IPS-18a (cell line): ENCODE results near the gene HMX3.

Experiments used
- H3K27ac ChIP-seq: one replicate; pipeline ENCODE4 v1.5.1; 2013; ENCODE audit warnings: low read length
- H3K27me3 ChIP-seq: one replicate; pipeline ENCODE4 v1.6.1; 2013; ENCODE audit warnings: mild to moderate bottlenecking, low read length; ENCODE audit not compliant: control insufficient read depth, insufficient read depth
- H3K36me3 ChIP-seq: one replicate; pipeline ENCODE4 v1.6.1; 2013; ENCODE audit warnings: low read depth, low read length; ENCODE audit not compliant: control insufficient read depth
- H3K4me1 ChIP-seq: one replicate; pipeline ENCODE4 v1.6.1; 2013; ENCODE audit warnings: low read depth, low read length; ENCODE audit not compliant: control insufficient read depth
- H3K4me3 ChIP-seq: one replicate; pipeline ENCODE4 v1.5.1; 2013; ENCODE audit warnings: low read length
- H3K9ac ChIP-seq: one replicate; pipeline ENCODE4 v1.6.1; 2013; ENCODE audit warnings: mild to moderate bottlenecking, low read length, moderate library complexity
- H3K9me3 ChIP-seq: one replicate; pipeline ENCODE4 v1.6.1; 2013; ENCODE audit warnings: low read depth, low read length; ENCODE audit not compliant: control insufficient read depth

HMX3 gene

GRCh38 chr10:123150986-123151736 lies 15.4 kb downstream of the HMX3 start:
- Histone ChIP-seq H3K4me3 (peak overlapping the region; percentile 64), H3K27ac (no peak overlapping the region), H3K9me3 (no peaks in the 10 kb centered on the region), H3K4me1 (peaks cover 53% of the 10 kb centered on the region), H3K36me3 (peaks cover 8% of the 10 kb centered on the region), H3K27me3 (peaks cover 76% of the 10 kb centered on the region), H3K9ac (peak overlapping the region; percentile 76)

- Histone ChIP-seq H3K36me3 (peaks cover 14% of the 10 kb centered on the region), H3K27me3 (peaks cover 70% of the 10 kb centered on the region), H3K4me3 (peak overlapping the region; percentile 64), H3K27ac (no peak overlapping the region), H3K9ac (peak overlapping the region; percentile 76), H3K4me1 (peaks cover 49% of the 10 kb centered on the region), H3K9me3 (no peaks in the 10 kb centered on the region)
Measured at GRCh38 chr10:123151737-123152135, 16.0 kb downstream of the HMX3 start.

- Histone ChIP-seq H3K9ac (no peak overlapping the region), H3K4me3 (no peak overlapping the region), H3K9me3 (no peaks in the 10 kb centered on the region), H3K27ac (no peak overlapping the region), H3K36me3 (peaks cover 32% of the 10 kb centered on the region), H3K27me3 (peaks cover 52% of the 10 kb centered on the region), H3K4me1 (peaks cover 46% of the 10 kb centered on the region)
Measured at GRCh38 chr10:123153486-123154091, 17.8 kb downstream of the HMX3 start.

GRCh38 chr10:123154092-123154710 lies 18.4 kb downstream of the HMX3 start, which contains the start of gene BUB3:
Gene BUB3, plus strand, starts transcription at chr10:123154402. Its CDS starts 516 bp downstream, at chr10:123154918.
- Histone ChIP-seq H3K36me3 (peaks cover 38% of the 10 kb centered on the region), H3K27me3 (peaks cover 46% of the 10 kb centered on the region), H3K9ac (peak within 1 kb of the TSS; percentile 95), H3K4me3 (peak within 1 kb of the TSS; percentile 92), H3K9me3 (no peaks in the 10 kb centered on the region), H3K27ac (peak within 1 kb of the TSS; percentile 72), H3K4me1 (peaks cover 40% of the 10 kb centered on the region)

- Histone ChIP-seq H3K9me3 (no peaks in the 10 kb centered on the region), H3K9ac (peak overlapping the region; percentile 95), H3K4me3 (peak overlapping the region; percentile 92), H3K27me3 (peaks cover 39% of the 10 kb centered on the region), H3K36me3 (peaks cover 45% of the 10 kb centered on the region), H3K4me1 (peaks cover 40% of the 10 kb centered on the region), H3K27ac (no peak overlapping the region)
Measured at GRCh38 chr10:123154711-123155505, 19.1 kb downstream of the HMX3 start.

- Histone ChIP-seq H3K9me3 (no peaks in the 10 kb centered on the region), H3K4me3 (peak overlapping the region; percentile 92), H3K27me3 (peaks cover 27% of the 10 kb centered on the region), H3K27ac (no peak overlapping the region), H3K4me1 (peaks cover 35% of the 10 kb centered on the region), H3K36me3 (peaks cover 57% of the 10 kb centered on the region), H3K9ac (no peak overlapping the region)
Measured at GRCh38 chr10:123156078-123156477, 20.3 kb downstream of the HMX3 start.

- Histone ChIP-seq H3K27me3 (peaks cover 15% of the 10 kb centered on the region), H3K4me3 (no peak overlapping the region), H3K9ac (no peak overlapping the region), H3K4me1 (peaks cover 27% of the 10 kb centered on the region), H3K9me3 (no peaks in the 10 kb centered on the region), H3K36me3 (peaks cover 68% of the 10 kb centered on the region), H3K27ac (no peak overlapping the region)
Measured at GRCh38 chr10:123157210-123157609, 21.4 kb downstream of the HMX3 start.

- Histone ChIP-seq H3K27me3 (peaks cover under 1% of the 10 kb centered on the region), H3K36me3 (peaks cover 83% of the 10 kb centered on the region), H3K27ac (no peak overlapping the region), H3K4me3 (no peak overlapping the region), H3K9me3 (no peaks in the 10 kb centered on the region), H3K9ac (no peak overlapping the region), H3K4me1 (peaks cover 13% of the 10 kb centered on the region)
Measured at GRCh38 chr10:123158682-123159081, 22.9 kb downstream of the HMX3 start.

- H3K4me3 ChIP-seq = no peak overlapping the region
- no peak overlapping the region for H3K27ac ChIP-seq
- H3K36me3 ChIP-seq = peaks cover 100% of the 10 kb centered on the region
- no peaks in the 10 kb centered on the region for H3K9me3 ChIP-seq
- no peak overlapping the region for H3K9ac ChIP-seq
- H3K4me1 ChIP-seq = peaks cover 9% of the 10 kb centered on the region
- H3K27me3 ChIP-seq = no peaks in the 10 kb centered on the region
Measured at GRCh38 chr10:123160311-123160980, 24.7 kb downstream of the HMX3 start.

- peaks cover 91% of the 10 kb centered on the region for H3K36me3 ChIP-seq
- H3K27me3 ChIP-seq = no peaks in the 10 kb centered on the region
- H3K27ac ChIP-seq = no peak overlapping the region
Measured at GRCh38 chr10:123164319-123164718, 28.5 kb downstream of the HMX3 start.

More at GRCh38 chr10:123164319-123164718, 28.5 kb downstream of the HMX3 start:
- no peak overlapping the region for H3K4me3 ChIP-seq
- no peak overlapping the region for H3K9ac ChIP-seq
- H3K4me1 ChIP-seq = no peaks in the 10 kb centered on the region
- H3K9me3 ChIP-seq = no peaks in the 10 kb centered on the region
